H1 (cell line): ENCODE data around the gene NUP210. TPM values are rescaled to one million over a fixed set of nuclear protein-coding genes. Genes with fewer than 3 reads are reported as not detected.

Experiments used
- ATF2 ChIP-seq: IDR thresholded peaks from 2 replicates; pipeline ENCODE4 v1.6.1; 2012; ENCODE audit warnings: low read length, inconsistent platforms
- BACH1 ChIP-seq: IDR thresholded peaks from 2 replicates; pipeline ENCODE4 v1.6.1; 2012; ENCODE audit warnings: low read length, improper control_type of control experiment
- CBX5 ChIP-seq: fragments of 300-800, 300-1000 bp; sonication (generic); IDR thresholded peaks from 2 replicates; pipeline ENCODE4 v1.7.1; 2016; ENCODE audit warnings: antibody characterized with exemption, low read length, low read depth
- JUND ChIP-seq: IDR thresholded peaks from 2 replicates; pipeline ENCODE4 v1.6.1; 2011; ENCODE audit warnings: mild to moderate bottlenecking, improper control_type of control experiment, low read length
- RNF2 ChIP-seq: fragments of 200-900, 300-1000 bp; sonication (generic); IDR thresholded peaks from 2 replicates; pipeline ENCODE4 v1.7.1; 2016; ENCODE audit warnings: borderline replicate concordance, low read depth, mild to moderate bottlenecking, antibody characterized with exemption, low read length; ENCODE audit not compliant: poor library complexity, severe bottlenecking; ENCODE audit errors: missing control alignments
- TEAD4 ChIP-seq: IDR thresholded peaks from 2 replicates; pipeline ENCODE4 v1.6.1; 2012; ENCODE audit warnings: low read depth, low read length, inconsistent platforms, mixed read lengths
- polyA plus RNA-seq, 7 experiments: library from polyadenylated mRNA; depleted of rRNA in 3 of 7; stranded (reverse) in 5 of 7; unstranded in 2 of 7; fragments of >200 nt in 5 of 7; fragments of 200-250 nt in 2 of 7; gene quantifications; 1 replicate in 5 of 7; 2 replicates in 1 of 7; 4 replicates in 1 of 7; pipeline versions ENCODE4 v1.2.1 to v1.2.3, GENCODE V29; 2011 to 2013; ENCODE audit warnings: missing spikeins in 2 of 7, mixed read lengths in 2 of 7
- total RNA-seq: library from RNA; stranded (reverse); fragmentation: NEBNext Ultra II Directional; extraction: Animal tissue kit (Norgen Biotek cat#: 25700); gene quantifications from 2 replicates; pipeline ENCODE4 v1.2.1, GENCODE V29; 2021

NUP210 gene
- total and polyA plus RNA-seq, 2 of the 8 experiments (the other 6 are each of a cell fraction or from before 2014, with no cell fraction given): 51.0 to 53.7 TPM

GRCh38 chr3:13394363-13394762 lies 25.8 kb downstream of the NUP210 start (continued):
- no peak for TF ChIP-seq ATF2
- TF ChIP-seq TEAD4: no peak
- no peak for TF ChIP-seq RNF2
- no peak for TF ChIP-seq JUND
- TF ChIP-seq CBX5: no peak
- TF ChIP-seq BACH1: no peak
- TF ChIP-seq, all 59 proteins: peak for 0
